HT-29 (cell line): ENCODE data around the gene STAP2. TPM values are rescaled to one million over a fixed set of nuclear protein-coding genes. Genes with fewer than 3 reads are reported as not detected.

Experiments
- DNase-seq: peaks from one replicate; pipeline ENCODE4 v3.0.0-alpha.2; 2015; ENCODE audit warnings: low spot score
- total RNA-seq: library from RNA; depleted of rRNA; stranded (reverse); fragments of >200 nt; shearing (Covaris generic); gene quantifications from 2 replicates; pipeline ENCODE4 v1.2.3, GENCODE V29; 2014

STAP2 gene
- total RNA-seq, 1 experiment from 2014 or later = 69.6 TPM

- DNase-seq = no peak
Measured at GRCh38 chr19:4327252-4327876, 11.3 kb downstream of the STAP2 start.

GRCh38 chr19:4326837-4327251 lies 11.8 kb downstream of the STAP2 start:
- no peak for DNase-seq

- no peak for DNase-seq
Measured at GRCh38 chr19:4326215-4326836, 12.3 kb downstream of the STAP2 start.

- no peak for DNase-seq
Measured at GRCh38 chr19:4324228-4324627, 14.4 kb downstream of the STAP2 start.

- DNase-seq = no peak
Measured at GRCh38 chr19:4323692-4324091, 14.9 kb downstream of the STAP2 start.

- DNase-seq = no peak
Measured at GRCh38 chr19:4322942-4323665, 15.5 kb downstream of the STAP2 start.

GRCh38 chr19:4320419-4320818 lies 18.2 kb downstream of the STAP2 start:
- no peak for DNase-seq

GRCh38 chr19:4319067-4319718 lies 19.4 kb downstream of the STAP2 start:
- DNase-seq = no peak

GRCh38 chr19:4318460-4318859 lies 20.2 kb downstream of the STAP2 start:
- no peak for DNase-seq

- DNase-seq = no peak
Measured at GRCh38 chr19:4316956-4317355, 21.7 kb downstream of the STAP2 start.

GRCh38 chr19:4313847-4314490 lies 24.7 kb downstream of the STAP2 start:
- DNase-seq = no peak

- peak; percentile 37 for DNase-seq
Measured at GRCh38 chr19:4310247-4311121, 28.1 kb downstream of the STAP2 start.

GRCh38 chr19:4305659-4306058 lies 33.0 kb downstream of the STAP2 start:
- DNase-seq = no peak

GRCh38 chr19:4305257-4305612 lies 33.4 kb downstream of the STAP2 start:
- DNase-seq = no peak

GRCh38 chr19:4304538-4305256 lies 33.9 kb downstream of the STAP2 start, which contains the start of gene FSD1:
Gene FSD1 (plus strand): TSS chr19:4304598. CDS start chr19:4304747, 149 bp downstream.
- DNase-seq = no peak

- DNase-seq = no peak
Measured at GRCh38 chr19:4303819-4304537, 34.6 kb downstream of the STAP2 start.

- no peak for DNase-seq
Measured at GRCh38 chr19:4302243-4302640, 36.4 kb downstream of the STAP2 start, which contains the start of gene TMIGD2. Gene TMIGD2 (minus strand): TSS chr19:4302389. CDS start chr19:4302385, 4 bp downstream.

GRCh38 chr19:4301590-4302242 lies 36.9 kb downstream of the STAP2 start:
- peak; percentile 29 for DNase-seq

- no peak for DNase-seq
Measured at GRCh38 chr19:4300589-4300988, 38.0 kb downstream of the STAP2 start.
